GM19463 (cell line): ENCODE measurements around the gene NLRC3.
"Not testable (repeated sequence)": the region's sequence is repeated elsewhere in the genome, so short reads cannot be mapped to it uniquely, and the experiment has no call there.

Experiments
- ATAC-seq: cut with Tn5 transposase; IDR thresholded peaks from one replicate; pipeline ENCODE4 v1.9.1; 2021; ENCODE audit warnings: mild to moderate bottlenecking, moderate library complexity; ENCODE audit not compliant: unreplicated experiment

NLRC3 gene, protein sequence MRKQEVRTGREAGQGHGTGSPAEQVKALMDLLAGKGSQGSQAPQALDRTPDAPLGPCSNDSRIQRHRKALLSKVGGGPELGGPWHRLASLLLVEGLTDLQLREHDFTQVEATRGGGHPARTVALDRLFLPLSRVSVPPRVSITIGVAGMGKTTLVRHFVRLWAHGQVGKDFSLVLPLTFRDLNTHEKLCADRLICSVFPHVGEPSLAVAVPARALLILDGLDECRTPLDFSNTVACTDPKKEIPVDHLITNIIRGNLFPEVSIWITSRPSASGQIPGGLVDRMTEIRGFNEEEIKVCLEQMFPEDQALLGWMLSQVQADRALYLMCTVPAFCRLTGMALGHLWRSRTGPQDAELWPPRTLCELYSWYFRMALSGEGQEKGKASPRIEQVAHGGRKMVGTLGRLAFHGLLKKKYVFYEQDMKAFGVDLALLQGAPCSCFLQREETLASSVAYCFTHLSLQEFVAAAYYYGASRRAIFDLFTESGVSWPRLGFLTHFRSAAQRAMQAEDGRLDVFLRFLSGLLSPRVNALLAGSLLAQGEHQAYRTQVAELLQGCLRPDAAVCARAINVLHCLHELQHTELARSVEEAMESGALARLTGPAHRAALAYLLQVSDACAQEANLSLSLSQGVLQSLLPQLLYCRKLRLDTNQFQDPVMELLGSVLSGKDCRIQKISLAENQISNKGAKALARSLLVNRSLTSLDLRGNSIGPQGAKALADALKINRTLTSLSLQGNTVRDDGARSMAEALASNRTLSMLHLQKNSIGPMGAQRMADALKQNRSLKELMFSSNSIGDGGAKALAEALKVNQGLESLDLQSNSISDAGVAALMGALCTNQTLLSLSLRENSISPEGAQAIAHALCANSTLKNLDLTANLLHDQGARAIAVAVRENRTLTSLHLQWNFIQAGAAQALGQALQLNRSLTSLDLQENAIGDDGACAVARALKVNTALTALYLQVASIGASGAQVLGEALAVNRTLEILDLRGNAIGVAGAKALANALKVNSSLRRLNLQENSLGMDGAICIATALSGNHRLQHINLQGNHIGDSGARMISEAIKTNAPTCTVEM

GRCh38 chr16:3577302-3577752 is at the start of gene NLRC3:
Gene NLRC3 (minus strand): TSS chr16:3577403. CDS start chr16:3565036, 12,367 bp downstream.
- ATAC-seq = no peak

DNA sequence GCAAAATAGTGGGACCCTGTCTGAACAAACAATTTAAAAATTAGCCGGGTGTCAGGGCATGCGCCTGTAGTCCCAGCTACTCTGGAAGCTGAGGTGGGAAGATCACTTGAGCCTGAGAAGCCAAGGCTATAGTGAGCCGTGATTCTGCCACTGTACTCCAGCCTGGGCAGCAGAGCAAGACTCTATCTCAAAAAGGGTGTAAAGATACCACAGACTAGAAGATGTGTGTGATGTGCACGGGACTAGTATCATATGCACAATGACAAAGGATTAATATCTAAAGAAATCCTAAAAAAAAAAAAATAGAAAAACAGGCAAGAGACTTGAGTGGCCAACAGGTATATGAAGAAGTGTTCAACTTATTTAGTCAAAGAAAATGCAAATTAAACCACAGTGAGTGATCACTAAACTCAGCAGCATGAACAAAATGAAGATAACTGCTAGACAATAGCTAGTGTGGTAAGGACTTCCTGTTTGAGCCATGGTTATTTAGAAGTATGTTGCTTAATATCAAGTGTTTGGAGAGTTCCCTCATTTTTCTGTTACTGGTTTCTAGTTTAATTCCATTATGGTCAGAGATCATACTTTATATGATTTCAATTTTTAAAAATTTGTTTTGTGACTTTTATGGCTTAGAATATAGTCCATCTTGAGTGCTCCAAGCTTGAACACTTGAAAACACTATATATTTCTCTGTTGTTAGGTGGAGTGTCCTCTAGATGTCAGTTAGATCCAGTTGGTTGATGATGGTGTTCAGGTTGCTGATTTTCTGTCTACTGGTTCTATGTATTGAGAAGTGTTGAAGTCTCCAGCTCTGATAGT is 48.9 kb upstream of the NLRC3 start:
- peak; percentile 44 for ATAC-seq

- ATAC-seq = no peak
Measured at GRCh38 chr16:3625331-3625730, 48.1 kb upstream of the NLRC3 start.

- ATAC-seq = no peak
Measured at GRCh38 chr16:3623642-3624041, 46.4 kb upstream of the NLRC3 start.

DNA sequence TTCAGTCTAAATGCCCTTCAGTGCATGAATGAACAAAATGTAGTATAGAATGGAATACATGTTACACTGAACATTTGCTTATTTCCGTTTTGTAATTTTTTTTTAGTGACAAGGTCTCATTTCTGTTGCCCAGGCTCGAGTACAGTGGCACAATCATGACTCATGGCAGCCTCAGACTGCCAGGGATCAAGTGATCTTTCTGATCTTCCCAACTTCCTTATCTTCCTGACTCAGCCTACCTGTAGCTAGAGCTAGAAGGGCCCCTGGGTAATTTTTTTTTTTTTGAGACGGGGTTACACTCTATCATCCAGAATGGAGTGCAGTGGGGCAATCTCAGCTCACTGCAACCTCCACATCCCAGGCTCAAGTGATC is 41.6 kb upstream of the NLRC3 start:
- no peak for ATAC-seq

DNA sequence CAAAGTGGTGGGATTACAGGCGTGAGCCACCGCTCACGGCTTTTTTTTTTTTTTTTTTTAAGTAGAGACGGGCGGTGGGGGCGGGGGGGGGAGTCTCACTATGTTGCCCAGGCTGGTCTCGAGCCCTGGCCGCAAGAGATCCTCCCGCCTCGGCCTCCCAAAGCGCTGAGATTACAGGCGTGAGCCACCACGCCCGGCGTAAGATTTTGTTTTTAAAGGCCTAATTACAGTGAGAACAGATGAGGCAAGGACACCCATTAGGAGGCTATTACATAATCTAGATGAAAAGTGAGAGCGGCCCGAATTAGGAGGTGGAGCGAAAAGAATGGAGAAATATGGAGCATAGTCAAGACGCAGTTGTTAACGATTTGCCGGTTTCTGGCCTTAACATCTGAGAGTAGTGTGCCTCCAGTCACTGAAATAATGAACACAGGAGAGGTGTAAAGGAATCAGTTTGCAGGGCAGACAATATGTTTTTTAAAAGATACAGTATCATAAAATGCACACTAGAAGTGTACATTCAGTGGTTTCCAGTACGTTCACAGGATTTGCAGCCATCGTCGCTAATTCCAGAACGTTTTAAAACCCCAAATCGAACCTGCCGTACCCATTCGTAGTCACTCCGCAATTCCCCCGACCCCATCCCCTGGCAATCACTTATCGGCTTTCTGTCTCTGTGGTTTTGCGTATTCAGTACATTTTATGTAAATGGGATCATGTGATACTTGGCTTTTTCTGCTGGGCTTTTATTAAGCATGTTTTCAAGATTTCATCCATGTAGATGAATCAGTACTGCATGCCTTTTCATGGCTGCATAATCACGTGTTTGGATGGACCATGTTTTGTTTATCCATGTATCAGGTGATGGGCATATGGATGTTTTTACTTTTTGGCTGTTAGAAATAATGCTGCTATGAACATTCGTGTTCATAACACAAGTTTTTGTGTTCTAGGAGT is 35.6 kb upstream of the NLRC3 start:
- no peak for ATAC-seq

DNA sequence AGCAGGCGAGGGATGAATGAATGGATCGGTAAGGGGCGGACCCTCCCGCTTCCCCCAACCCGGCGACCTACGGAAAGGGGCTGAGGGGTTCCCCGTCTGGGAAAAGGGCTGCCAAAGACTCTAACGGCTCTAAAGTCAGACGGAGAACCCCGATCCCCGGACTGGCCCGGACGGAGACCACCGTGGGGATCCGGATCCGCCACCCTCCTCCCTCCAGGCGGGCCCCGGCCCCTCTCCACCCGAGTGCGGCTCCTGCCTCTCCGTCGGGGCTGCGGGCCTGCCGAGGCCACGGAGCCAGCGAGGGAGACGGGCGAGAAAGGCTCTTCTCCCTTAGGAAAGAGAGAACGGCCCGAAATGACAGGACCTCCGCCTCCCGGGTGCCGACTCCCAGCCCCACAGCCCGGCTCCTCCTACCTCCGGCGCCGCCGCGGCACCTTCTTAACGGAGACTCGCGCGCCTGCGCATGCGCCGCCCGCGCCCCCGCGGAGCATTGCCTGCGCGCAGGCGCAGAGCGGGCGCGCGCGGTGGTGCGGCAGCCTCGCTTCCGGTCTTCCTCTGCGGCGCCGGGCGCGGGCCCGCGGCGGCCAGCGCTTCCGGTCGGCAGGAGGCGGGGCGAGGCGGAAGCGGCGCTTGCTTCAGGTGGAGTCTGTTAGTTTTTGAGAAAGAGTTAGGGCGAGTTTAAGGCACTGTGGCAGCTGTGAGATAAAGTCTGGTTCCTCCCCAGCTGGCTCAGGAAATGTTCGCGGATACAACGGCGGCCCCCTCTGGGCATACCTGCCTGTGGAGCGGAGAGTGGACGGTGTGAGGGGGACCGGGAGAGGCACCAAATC is 34.2 kb upstream of the NLRC3 start, which contains the start of gene SLX4:
Gene SLX4 (minus strand): TSS at position 461 of the 830 bp plus-strand sequence. CDS start 2,642 bp downstream, outside the sequence.
- ATAC-seq = peak; percentile 82

DNA sequence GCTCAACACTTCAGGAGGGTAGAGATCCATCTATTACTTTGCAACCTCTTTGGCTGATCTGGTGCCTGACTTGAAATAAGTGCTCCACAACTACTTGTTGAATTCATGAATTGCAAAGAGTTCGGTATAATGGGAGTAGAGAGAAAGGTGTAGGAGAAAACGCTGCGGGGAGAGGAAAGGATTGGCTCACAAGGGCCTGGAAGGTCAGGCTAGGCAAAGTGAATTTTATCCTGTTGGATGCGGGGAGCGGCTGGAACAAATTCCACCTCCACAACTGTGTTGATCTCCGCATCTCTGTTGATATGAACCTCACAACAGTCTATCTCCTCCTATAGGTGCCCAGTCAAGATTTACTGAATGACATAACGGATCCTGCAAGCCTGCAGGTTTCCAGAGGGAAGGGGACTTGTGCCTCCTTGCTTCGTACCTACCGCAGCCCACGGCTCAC is 33.5 kb upstream of the NLRC3 start:
- no peak for ATAC-seq

DNA sequence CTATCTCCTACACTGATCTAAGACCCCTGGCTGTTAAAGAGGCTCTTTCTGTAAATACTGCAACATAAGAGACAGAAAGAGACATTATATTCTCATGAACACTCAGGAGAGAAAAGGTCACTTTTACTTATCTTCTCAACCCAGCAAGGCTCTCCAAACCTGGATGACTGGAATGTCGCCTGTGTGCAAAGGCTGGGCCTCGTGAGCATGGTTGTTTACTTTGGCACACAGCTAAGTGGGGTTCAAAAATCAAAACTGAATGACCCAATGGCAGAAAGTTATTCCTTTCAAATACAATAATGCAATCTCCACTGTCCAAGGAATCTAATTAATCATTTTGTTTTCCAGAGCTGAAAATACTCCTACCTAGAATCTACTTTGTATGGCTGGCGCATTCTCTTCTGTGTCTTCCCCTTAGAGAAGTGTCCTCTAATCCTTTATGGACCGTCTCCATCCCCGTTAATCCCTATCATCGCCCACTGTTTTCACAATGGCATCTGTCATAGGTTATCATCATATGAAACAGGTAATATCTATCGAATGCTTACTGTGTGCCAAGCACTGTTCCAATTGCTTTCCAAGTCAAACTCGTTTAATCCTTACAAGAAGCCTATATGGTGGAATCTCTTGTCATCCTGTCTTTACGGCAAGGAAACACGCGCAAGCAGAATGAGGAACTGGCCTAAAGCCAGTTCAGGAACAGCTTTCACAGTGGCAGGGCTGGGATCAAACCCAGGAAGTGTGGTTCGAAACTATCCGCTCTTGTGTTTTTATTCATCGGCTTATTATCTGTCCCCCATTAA is 32.9 kb upstream of the NLRC3 start:
- no peak for ATAC-seq

DNA sequence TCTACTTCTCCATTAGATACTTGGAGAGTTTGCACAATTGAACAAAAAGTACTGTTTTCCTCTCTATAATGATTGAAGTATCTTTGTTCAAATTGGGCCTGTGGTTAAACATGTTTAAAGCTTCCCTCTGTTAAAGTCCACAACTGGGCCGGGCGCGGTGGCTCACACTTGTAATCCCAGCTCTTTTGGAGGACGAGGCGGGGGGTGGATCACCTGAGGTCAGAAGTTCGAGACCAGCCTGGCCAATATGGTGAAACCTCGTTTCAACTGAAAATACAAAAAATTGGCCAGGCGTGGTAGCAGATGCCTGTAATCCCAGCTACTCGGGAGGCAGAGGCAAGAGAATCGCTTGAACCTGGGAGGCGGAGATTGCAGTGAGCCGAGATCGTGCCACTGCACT is 31.8 kb upstream of the NLRC3 start:
- not testable (repeated sequence) for ATAC-seq

- ATAC-seq = no peak
Measured at GRCh38 chr16:3608069-3608468, 30.9 kb upstream of the NLRC3 start.

DNA sequence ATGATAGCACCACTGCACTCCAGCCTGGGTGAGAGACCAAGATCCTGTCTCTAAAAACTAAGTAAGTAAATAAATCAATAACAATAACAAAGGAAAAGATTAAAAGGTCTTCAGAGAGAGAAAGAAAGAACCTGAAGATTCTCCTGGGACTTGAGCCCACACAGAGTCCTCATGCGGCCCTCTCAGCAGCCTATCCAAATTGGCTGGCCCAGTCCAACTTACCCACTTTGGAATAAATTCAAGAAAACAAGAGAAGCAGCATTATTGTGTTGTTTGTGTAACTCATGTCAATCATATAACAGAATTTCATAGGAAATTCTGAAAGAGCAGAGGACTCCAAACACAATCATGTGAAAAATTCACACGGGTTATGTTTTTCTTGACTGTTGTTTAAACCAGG is 30.4 kb upstream of the NLRC3 start:
- no peak for ATAC-seq

DNA sequence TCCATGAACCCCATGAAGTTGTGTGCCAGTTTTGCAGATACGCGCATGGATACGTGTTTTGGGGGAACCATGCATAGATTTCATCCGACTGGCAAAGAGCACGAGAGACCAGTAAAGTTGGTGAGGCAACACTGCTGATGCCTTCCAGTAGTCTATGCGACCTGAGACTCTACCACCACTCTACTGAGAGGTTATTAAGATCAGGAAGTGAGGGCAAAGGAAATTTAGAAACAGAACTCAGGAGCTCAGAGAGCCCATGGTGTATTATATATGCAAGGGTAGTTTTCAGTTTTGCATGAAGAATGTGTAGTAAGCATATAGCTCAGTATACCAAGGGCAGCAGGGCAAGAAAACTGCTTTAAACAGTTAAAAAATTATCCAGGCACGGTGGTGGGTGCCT is 30.0 kb upstream of the NLRC3 start:
- ATAC-seq = no peak

DNA sequence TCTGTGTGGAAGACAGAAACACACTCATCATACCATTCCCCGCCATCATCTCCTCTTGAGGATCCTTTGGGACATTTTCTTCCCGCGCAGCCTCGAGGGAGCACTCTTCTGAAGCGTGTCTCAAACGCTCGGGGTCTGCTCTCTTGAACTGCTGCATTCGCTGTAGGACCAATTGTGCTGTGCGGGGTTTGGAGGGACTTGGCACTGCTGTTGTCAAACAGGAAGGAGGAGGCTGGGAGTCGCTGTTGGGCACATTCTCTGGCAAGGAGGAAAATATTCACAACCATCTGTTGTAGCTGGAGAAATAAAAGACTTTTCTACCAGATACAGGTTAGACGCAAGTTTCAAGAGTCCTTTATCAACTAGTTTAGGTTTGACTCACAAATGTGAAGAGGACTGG is 29.2 kb upstream of the NLRC3 start:
- ATAC-seq = no peak

- no peak for ATAC-seq
Measured at GRCh38 chr16:3602320-3602653, 25.1 kb upstream of the NLRC3 start.

GRCh38 chr16:3601614-3602319 is 24.6 kb upstream of the NLRC3 start:
- no peak for ATAC-seq

- ATAC-seq = no peak
Measured at GRCh38 chr16:3599922-3600321, 22.7 kb upstream of the NLRC3 start.
